Body of pancreas (tissue), 4 donors: ENCODE measurements around the gene TMEM107. TPM values are rescaled to one million over a fixed set of nuclear protein-coding genes. Genes with fewer than 3 reads are reported as not detected.

ENCODE experiments used
- ATAC-seq: fragments of 150-250 bp; one replicate; pipeline ENCODE4 v1.9.1; 2016
- DNase-seq, 4 donors: peaks; one replicate each; pipeline ENCODE4 v3.0.0-alpha.2; 2019
- H3K27ac ChIP-seq, 4 donors: fragments of 200-600 bp; sonication (generic); 1 replicate in 3 of 4; 2 replicates in 1 of 4; pipeline versions ENCODE4 v1.5.1 to v1.6.1; 2016 to 2019; ENCODE audit warnings: mild to moderate bottlenecking in 1 of 4, mixed read lengths in 1 of 4, moderate library complexity in 1 of 4
- H3K27me3 ChIP-seq, 2 donors: fragments of 200-600 bp; sonication (generic); one replicate each; pipeline ENCODE4 v1.6.0; 2016; ENCODE audit warnings: mild to moderate bottlenecking in 1 of 2
- H3K36me3 ChIP-seq, 2 donors: fragments of 200-600 bp; sonication (generic); replicated peaks in 1 of 2; 2 replicates each; pipeline ENCODE4 v1.5.1; 2016; ENCODE audit warnings: low read depth in 2 of 2; ENCODE audit not compliant: insufficient read depth in 1 of 2
- H3K4me1 ChIP-seq: fragments of 200-600 bp; sonication (generic); one replicate; pipeline ENCODE4 v1.6.0; 2016
- H3K4me3 ChIP-seq, 2 donors: fragments of 200-600 bp; sonication (generic); 1 replicate in 1 of 2; 2 replicates in 1 of 2; pipeline ENCODE4 v1.5.1; 2016 to 2019
- H3K9me3 ChIP-seq, 3 donors: fragments of 200-600 bp; sonication (generic); 1 replicate in 2 of 3; 2 replicates in 1 of 3; pipeline ENCODE4 v1.5.1; 2016
- POLR2A ChIP-seq, 3 donors: fragments of 450-650 bp; IDR thresholded peaks; one replicate each; pipeline ENCODE4 v1.6.1; 2016; ENCODE audit warnings: antibody characterized with exemption in 3 of 3, mild to moderate bottlenecking in 2 of 3
- WGBS, 2 donors: methylation state at CpG; one replicate each; pipeline ENCODE4 v1.1.5; 2017; 5-methylcytosine and 5-hydroxymethylcytosine counted together
- intact Hi-C: fragments of 100-400 bp; cut with DNase I; formaldehyde crosslinking; loops from one replicate; pipeline ENCODE4 v1.15.1; 2023
- total RNA-seq, 2 donors: library from RNA; depleted of rRNA; stranded (reverse); fragments of >200 nt; gene quantifications; one replicate each; pipeline ENCODE4 v1.1.0, GENCODE V29; 2016
- TF ChIP-seq, protein P1 (sequence below), 7 experiments: fragments of 450-650 bp in 4 of 7; fragments of 200-600 bp in 3 of 7; sonication (generic) in 3 of 7; IDR thresholded peaks; one replicate each; pipeline ENCODE4 v1.5.1; 2016 to 2019; ENCODE audit warnings: antibody characterized with exemption in 7 of 7

The TMEM107 gene
- total RNA-seq, 2 donors from 2014 or later = 7.6 to 12.7 TPM

DNA sequence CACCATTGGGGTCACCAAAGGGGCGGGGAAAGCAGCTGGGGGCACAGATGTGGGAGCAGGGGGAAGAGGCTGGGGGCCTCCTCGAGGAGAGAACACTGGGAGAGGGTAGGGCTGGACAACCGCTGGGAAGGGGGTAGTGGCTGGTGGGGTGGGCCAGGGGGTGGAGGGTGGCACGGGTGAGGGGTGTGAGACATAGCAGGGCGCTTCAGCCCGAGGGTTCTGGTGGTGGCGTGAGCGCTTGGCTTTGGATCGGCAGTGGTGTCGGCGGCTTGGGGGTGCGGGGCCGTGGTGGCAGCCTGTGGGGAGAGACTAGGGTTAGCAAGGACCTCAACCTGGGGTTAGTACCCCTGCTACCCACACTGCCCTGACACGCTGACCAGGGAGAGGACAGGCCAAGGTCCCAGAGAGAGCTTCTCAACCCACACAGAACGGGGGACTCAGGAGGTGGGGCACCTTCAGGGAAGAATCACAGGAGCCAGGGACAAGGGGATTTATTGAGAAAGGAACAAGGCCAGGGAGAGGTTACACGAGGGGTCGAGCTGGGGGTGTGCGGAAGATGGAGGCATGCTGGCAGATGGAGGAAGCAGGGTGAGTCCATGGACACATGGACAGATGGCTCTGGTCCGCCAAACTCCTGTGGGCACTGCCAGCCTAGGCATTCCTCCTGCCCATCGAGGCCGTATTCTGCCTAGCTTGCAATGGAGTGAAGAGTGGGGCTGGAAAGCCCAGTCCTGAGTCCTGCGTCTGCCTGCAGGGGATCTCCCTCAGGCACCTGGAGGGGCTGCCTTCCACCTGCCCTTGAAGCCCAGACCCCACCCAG lies 32.4 kb downstream of the TMEM107 start:
- H3K9me3 ChIP-seq = no peaks in the 10 kb centered on the region
- DNase-seq = peak in 2 of 4 donors; percentile 18 to 22
- no peak for ATAC-seq
- no peak overlapping the region for H3K4me3 ChIP-seq
- peaks cover 65 to 76% of the 10 kb centered on the region in 2 donors for H3K36me3 ChIP-seq
- H3K27ac ChIP-seq = peak overlapping the region in 1 of 4 donors; percentile 8
- H3K4me1 ChIP-seq = peaks cover 22% of the 10 kb centered on the region
- intact Hi-C loops = no loop called here
- H3K27me3 ChIP-seq = no peaks in the 10 kb centered on the region
- 89% methylated on average over 20 to 22 of the region's 22 CpGs for WGBS, 2 donors
- TF ChIP-seq, protein P1, sequence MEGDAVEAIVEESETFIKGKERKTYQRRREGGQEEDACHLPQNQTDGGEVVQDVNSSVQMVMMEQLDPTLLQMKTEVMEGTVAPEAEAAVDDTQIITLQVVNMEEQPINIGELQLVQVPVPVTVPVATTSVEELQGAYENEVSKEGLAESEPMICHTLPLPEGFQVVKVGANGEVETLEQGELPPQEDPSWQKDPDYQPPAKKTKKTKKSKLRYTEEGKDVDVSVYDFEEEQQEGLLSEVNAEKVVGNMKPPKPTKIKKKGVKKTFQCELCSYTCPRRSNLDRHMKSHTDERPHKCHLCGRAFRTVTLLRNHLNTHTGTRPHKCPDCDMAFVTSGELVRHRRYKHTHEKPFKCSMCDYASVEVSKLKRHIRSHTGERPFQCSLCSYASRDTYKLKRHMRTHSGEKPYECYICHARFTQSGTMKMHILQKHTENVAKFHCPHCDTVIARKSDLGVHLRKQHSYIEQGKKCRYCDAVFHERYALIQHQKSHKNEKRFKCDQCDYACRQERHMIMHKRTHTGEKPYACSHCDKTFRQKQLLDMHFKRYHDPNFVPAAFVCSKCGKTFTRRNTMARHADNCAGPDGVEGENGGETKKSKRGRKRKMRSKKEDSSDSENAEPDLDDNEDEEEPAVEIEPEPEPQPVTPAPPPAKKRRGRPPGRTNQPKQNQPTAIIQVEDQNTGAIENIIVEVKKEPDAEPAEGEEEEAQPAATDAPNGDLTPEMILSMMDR (IDR thresholded peaks at IDR 0.05) = no peak
- no peak for TF ChIP-seq POLR2A (IDR thresholded peaks at IDR 0.05)

DNA sequence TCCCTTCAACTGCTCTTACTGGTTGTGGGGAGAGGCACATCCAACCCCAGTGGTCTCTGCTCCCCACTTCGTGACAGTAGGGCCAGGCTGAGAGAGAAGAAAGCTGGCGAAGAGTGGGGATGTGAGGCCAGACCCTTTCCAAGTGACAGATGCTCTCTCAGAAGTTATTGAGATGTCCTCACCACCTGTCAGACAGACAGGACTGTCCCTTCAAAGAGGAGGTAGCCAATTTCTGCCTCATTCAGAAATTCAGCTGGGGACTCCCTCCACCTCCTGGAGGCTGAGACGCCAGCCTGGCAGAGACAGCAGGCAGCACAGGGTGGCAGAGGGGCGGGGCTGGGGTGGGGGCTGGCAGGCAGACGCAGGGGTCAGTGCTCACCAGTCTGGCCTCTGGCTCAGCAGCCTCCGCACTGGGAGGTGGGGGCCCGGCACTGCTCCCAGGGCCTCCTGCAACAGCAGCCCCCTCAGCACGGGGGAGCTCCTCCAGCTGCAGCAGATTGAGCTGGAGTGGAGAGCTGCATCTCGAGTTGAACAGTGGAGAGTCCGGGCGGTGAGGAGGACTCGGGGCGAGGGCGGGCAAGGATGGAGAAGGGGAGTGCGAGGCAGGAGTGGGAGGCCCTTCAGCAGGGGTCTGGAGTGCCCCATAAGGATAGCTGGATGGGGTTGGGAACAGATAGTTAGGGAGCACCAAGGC lies 33.1 kb downstream of the TMEM107 start:
- Histone ChIP-seq H3K9me3 (no peaks in the 10 kb centered on the region), H3K36me3 (peaks cover 57 to 69% of the 10 kb centered on the region in 2 donors), H3K4me3 (no peak overlapping the region), H3K27me3 (no peaks in the 10 kb centered on the region), H3K4me1 (peaks cover 20% of the 10 kb centered on the region), H3K27ac (peak overlapping the region in 2 of 4 donors; percentile 8 to 11)
- intact Hi-C loops = no loop called here
- TF ChIP-seq POLR2A (IDR thresholded peaks at IDR 0.05) = no peak
- TF ChIP-seq, protein P1 (IDR thresholded peaks at IDR 0.05) = no peak
- ATAC-seq = no peak
- WGBS, 2 donors = 90 to 95% methylated on average over 10 to 14 of the region's 15 CpGs
- DNase-seq = peak in 1 of 4 donors; percentile 14

DNA sequence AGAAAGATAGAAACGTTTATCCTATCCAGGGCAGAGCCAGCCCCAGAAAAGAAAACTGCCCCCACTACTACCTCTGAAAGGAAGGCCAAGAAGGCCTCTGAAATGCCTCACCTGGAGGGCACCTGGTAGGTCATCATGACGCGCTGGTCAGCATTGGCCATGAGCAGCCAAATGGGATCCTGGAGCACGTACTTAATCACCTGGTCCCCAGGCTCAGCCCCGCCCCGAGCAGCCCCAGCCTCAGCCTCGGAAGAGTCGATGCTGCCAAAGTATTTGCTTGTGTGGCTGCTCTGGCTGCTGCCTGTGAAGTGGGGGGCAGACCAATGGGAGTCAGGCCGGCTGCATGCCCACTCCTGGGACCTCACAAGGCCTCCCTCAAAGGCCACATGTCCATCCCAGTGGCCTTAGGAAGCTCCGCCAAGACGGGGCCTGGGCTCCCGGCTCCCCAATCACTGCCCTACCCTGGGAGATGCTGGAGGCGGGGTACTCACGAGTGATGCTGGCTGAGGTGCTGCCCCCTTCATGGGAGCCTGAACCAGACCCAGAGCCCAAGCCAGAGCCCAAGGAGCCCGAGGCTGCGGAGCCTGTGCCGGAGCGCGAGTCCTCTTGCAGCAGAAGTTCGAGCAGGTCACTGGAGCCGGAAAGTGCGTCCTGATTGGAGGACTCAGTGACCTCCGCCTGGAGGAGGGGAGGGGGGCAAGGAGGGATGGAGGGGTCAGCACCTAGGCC lies 33.9 kb downstream of the TMEM107 start:
- H3K27ac ChIP-seq = no peak overlapping the region
- DNase-seq = peak in 1 of 4 donors; percentile 17
- H3K9me3 ChIP-seq = no peaks in the 10 kb centered on the region
- no peak overlapping the region for H3K4me3 ChIP-seq
- TF ChIP-seq, protein P1 (IDR thresholded peaks at IDR 0.05) = no peak
- peak in 1 of 3 donors; percentile 6 for TF ChIP-seq POLR2A (IDR thresholded peaks at IDR 0.05)
- no peaks in the 10 kb centered on the region for H3K27me3 ChIP-seq
- ATAC-seq = no peak
- H3K36me3 ChIP-seq = peaks cover 50 to 62% of the 10 kb centered on the region in 2 donors
- peaks cover 21% of the 10 kb centered on the region for H3K4me1 ChIP-seq
- intact Hi-C loops = no loop called here
- WGBS, 2 donors = 84 to 86% methylated on average over 14 to 22 of the region's 23 CpGs

DNA sequence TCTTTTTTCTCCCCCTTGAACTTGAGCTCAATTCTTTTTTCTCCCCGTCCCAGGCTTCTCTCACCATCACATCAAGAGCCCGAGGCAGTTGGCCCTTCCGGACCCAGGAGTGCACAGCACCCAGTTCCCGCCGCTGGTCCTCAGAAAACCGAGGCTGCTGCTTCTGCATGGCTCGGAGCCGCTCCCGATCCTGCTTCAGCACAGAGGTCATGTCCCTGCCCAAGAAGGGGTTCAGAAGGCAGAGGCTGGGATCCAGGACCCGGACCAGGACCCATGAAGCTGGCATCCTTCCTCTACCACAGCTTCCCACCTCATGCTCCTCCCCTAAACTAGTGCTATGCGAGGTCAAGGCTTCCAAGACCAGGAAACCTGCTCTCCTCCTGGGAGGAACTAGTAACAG lies 34.4 kb downstream of the TMEM107 start:
- 88 to 90% methylated on average over 11 of the region's 11 CpGs for WGBS, 2 donors
- Histone ChIP-seq H3K4me1 (peaks cover 21% of the 10 kb centered on the region), H3K27me3 (no peaks in the 10 kb centered on the region), H3K9me3 (no peaks in the 10 kb centered on the region), H3K4me3 (no peak overlapping the region), H3K36me3 (peaks cover 45 to 56% of the 10 kb centered on the region in 2 donors), H3K27ac (no peak overlapping the region)
- TF ChIP-seq, protein P1 (IDR thresholded peaks at IDR 0.05) = no peak
- no peak for TF ChIP-seq POLR2A (IDR thresholded peaks at IDR 0.05)
- ATAC-seq (no peak), DNase-seq (peak in 1 of 4 donors; percentile 13)
- intact Hi-C loops = no loop called here
